Trophoblast cell (in vitro differentiated cells and primary cell): ENCODE measurements around the gene KIF26A.
A peak's percentile ranks its signal among the peaks of the same experiment; 100 is the strongest.

ENCODE experiments used
- DNase-seq, 2 donors: peaks; one replicate each; pipeline ENCODE4 v3.0.0-alpha.2; 2016
- H2AFZ ChIP-seq: 2 replicates; pipeline ENCODE4 v1.6.1; 2013; ENCODE audit warnings: low read length, moderate library complexity, mild to moderate bottlenecking; ENCODE audit not compliant: insufficient read depth, poor library complexity
- H2AK5ac ChIP-seq: 2 replicates; pipeline ENCODE4 v1.6.1; 2013; ENCODE audit warnings: mild to moderate bottlenecking, low read length
- H2BK120ac ChIP-seq: 2 replicates; pipeline ENCODE4 v1.6.1; 2013; ENCODE audit warnings: low read length, mild to moderate bottlenecking, moderate library complexity; ENCODE audit not compliant: insufficient read depth, poor library complexity
- H2BK12ac ChIP-seq: 2 replicates; pipeline ENCODE4 v1.6.1; 2013; ENCODE audit warnings: mild to moderate bottlenecking, low read length, moderate library complexity
- H2BK5ac ChIP-seq: 2 replicates; pipeline ENCODE4 v1.6.1; 2013; ENCODE audit warnings: low read length, low read depth, moderate library complexity, mild to moderate bottlenecking; ENCODE audit not compliant: poor library complexity
- H3K14ac ChIP-seq: 2 replicates; pipeline ENCODE4 v1.6.1; 2013; ENCODE audit warnings: mild to moderate bottlenecking, low read length
- H3K18ac ChIP-seq: 2 replicates; pipeline ENCODE4 v1.6.1; 2013; ENCODE audit warnings: mild to moderate bottlenecking, low read length
- H3K23ac ChIP-seq: 2 replicates; pipeline ENCODE4 v1.6.1; 2013; ENCODE audit warnings: low read length
- H3K27ac ChIP-seq: 2 replicates; pipeline ENCODE4 v1.5.1; 2013; ENCODE audit warnings: low read depth, mild to moderate bottlenecking, inconsistent platforms, low read length, moderate library complexity
- H3K27me3 ChIP-seq: 2 replicates; pipeline ENCODE4 v1.6.1; 2013; ENCODE audit warnings: inconsistent platforms, mild to moderate bottlenecking, low read length, moderate library complexity; ENCODE audit not compliant: insufficient read depth
- H3K36me3 ChIP-seq, 2 experiments: 1 replicate in 1 of 2; 2 replicates in 1 of 2; pipeline ENCODE4 v1.6.1; 2013; ENCODE audit warnings: low read length in 2 of 2, mild to moderate bottlenecking in 2 of 2, moderate library complexity in 1 of 2; ENCODE audit not compliant: insufficient read depth in 2 of 2, control insufficient read depth in 1 of 2
- H3K4ac ChIP-seq: 2 replicates; pipeline ENCODE4 v1.6.1; 2013; ENCODE audit warnings: low read depth, mild to moderate bottlenecking, low read length, moderate library complexity
- H3K4me1 ChIP-seq, 2 experiments: 1 replicate in 1 of 2; 2 replicates in 1 of 2; pipeline ENCODE4 v1.6.1; 2013; ENCODE audit warnings: low read length in 2 of 2, mild to moderate bottlenecking in 2 of 2, moderate library complexity in 1 of 2; ENCODE audit not compliant: insufficient read depth in 2 of 2, control insufficient read depth in 1 of 2
- H3K4me2 ChIP-seq: 2 replicates; pipeline ENCODE4 v1.6.1; 2013; ENCODE audit warnings: inconsistent platforms, mild to moderate bottlenecking, low read length, moderate library complexity
- H3K4me3 ChIP-seq: 2 replicates; pipeline ENCODE4 v1.5.1; 2013; ENCODE audit warnings: mild to moderate bottlenecking, low read depth, low read length, inconsistent platforms
- H3K79me1 ChIP-seq: one replicate; pipeline ENCODE4 v1.6.1; 2013; ENCODE audit warnings: low read length
- H3K79me2 ChIP-seq: 2 replicates; pipeline ENCODE4 v1.6.1; 2013; ENCODE audit warnings: low read length, mild to moderate bottlenecking; ENCODE audit not compliant: control insufficient read depth, insufficient read depth, poor library complexity
- H3K9ac ChIP-seq: 2 replicates; pipeline ENCODE4 v1.6.1; 2013; ENCODE audit warnings: mild to moderate bottlenecking, low read length
- H3K9me3 ChIP-seq: 2 replicates; pipeline ENCODE4 v1.6.1; 2013; ENCODE audit warnings: low read depth, mild to moderate bottlenecking, control low read depth, inconsistent platforms, low read length; ENCODE audit not compliant: insufficient read depth
- H4K12ac ChIP-seq: 2 replicates; pipeline ENCODE4 v1.6.1; 2013; ENCODE audit warnings: low read depth, mild to moderate bottlenecking, low read length, moderate library complexity
- H4K8ac ChIP-seq: 2 replicates; pipeline ENCODE4 v1.6.1; 2013; ENCODE audit warnings: low read depth, mild to moderate bottlenecking, low read length, moderate library complexity
- H4K91ac ChIP-seq: one replicate; pipeline ENCODE4 v1.6.1; 2013; ENCODE audit warnings: low read depth, mild to moderate bottlenecking, low read length, moderate library complexity
- WGBS: extraction: QIAGEN DNeasy Blood & Tissue Kit; methylation state at CpG from one replicate; pipeline ENCODE4 v1.1.7; 2013; ENCODE audit warnings: missing lambda C conversion rate; ENCODE audit not compliant: insufficient read length, insufficient coverage; ENCODE audit errors: extremely low coverage; 5-methylcytosine and 5-hydroxymethylcytosine counted together

KIF26A gene

GRCh38 chr14:104166698-104167097 lies 28.3 kb downstream of the KIF26A start:
- Histone ChIP-seq H3K27ac (no peak overlapping the region), H3K4ac (no peak overlapping the region), H4K8ac (no peak overlapping the region), H4K12ac (no peak overlapping the region), H4K91ac (no peak overlapping the region), H3K9me3 (no peaks in the 10 kb centered on the region), H3K79me2 (no peaks in the 10 kb centered on the region), H3K79me1 (peaks cover 6% of the 10 kb centered on the region), H3K4me2 (no peak overlapping the region), H2BK120ac (no peak overlapping the region), H3K4me1 (peaks cover 10 to 12% of the 10 kb centered on the region in 2 experiments), H3K27me3 (no peaks in the 10 kb centered on the region), H3K18ac (no peak overlapping the region), H2BK5ac (no peak overlapping the region), H3K9ac (no peak overlapping the region), H3K23ac (no peak overlapping the region), H2AFZ (no peak overlapping the region), H3K4me3 (no peak overlapping the region), H2AK5ac (no peak overlapping the region), H3K36me3 (no peaks in the 10 kb centered on the region), H3K14ac (no peak overlapping the region), H2BK12ac (no peak overlapping the region)
- WGBS: no CpG with 5 or more reads among the region's 18 CpGs
- DNase-seq: no peak

- no peak overlapping the region for H3K27ac ChIP-seq
- H4K91ac ChIP-seq: no peak overlapping the region
- peaks cover 14 to 16% of the 10 kb centered on the region in 2 experiments for H3K4me1 ChIP-seq
- H3K4ac ChIP-seq: no peak overlapping the region
- DNase-seq: no peak
- H2BK12ac ChIP-seq: no peak overlapping the region
- no peak overlapping the region for H3K18ac ChIP-seq
- no peaks in the 10 kb centered on the region for H3K27me3 ChIP-seq
- H2BK120ac ChIP-seq: no peak overlapping the region
- H3K4me2 ChIP-seq: no peak overlapping the region
- H4K12ac ChIP-seq: no peak overlapping the region
- H4K8ac ChIP-seq: no peak overlapping the region
- no peak overlapping the region for H3K23ac ChIP-seq
- H3K9ac ChIP-seq: no peak overlapping the region
- peaks cover 2% of the 10 kb centered on the region for H3K9me3 ChIP-seq
- H3K36me3 ChIP-seq: no peaks in the 10 kb centered on the region
- WGBS: no CpG with 5 or more reads among the region's 15 CpGs
- H3K79me2 ChIP-seq: no peaks in the 10 kb centered on the region
- no peak overlapping the region for H3K14ac ChIP-seq
- no peak overlapping the region for H2AFZ ChIP-seq
- H2AK5ac ChIP-seq: no peak overlapping the region
- H3K79me1 ChIP-seq: peaks cover 6% of the 10 kb centered on the region
- no peak overlapping the region for H2BK5ac ChIP-seq
- H3K4me3 ChIP-seq: no peak overlapping the region
These were observed 30.2 kb downstream of the KIF26A start for GRCh38 chr14:104168603-104169002.

- H3K18ac ChIP-seq: no peak overlapping the region
- H3K14ac ChIP-seq: no peak overlapping the region
- H3K27ac ChIP-seq: no peak overlapping the region
- H3K9ac ChIP-seq: no peak overlapping the region
- H3K79me2 ChIP-seq: no peaks in the 10 kb centered on the region
- no CpG with 5 or more reads among the region's 20 CpGs for WGBS
- no peak overlapping the region for H4K12ac ChIP-seq
- H3K79me1 ChIP-seq: peaks cover 6% of the 10 kb centered on the region
- H2BK5ac ChIP-seq: no peak overlapping the region
- H3K4me3 ChIP-seq: no peak overlapping the region
- H2AK5ac ChIP-seq: peak overlapping the region; percentile 26
- H3K4me1 ChIP-seq: peaks cover 14 to 16% of the 10 kb centered on the region in 2 experiments
- no peak overlapping the region for H4K8ac ChIP-seq
- no peaks in the 10 kb centered on the region for H3K27me3 ChIP-seq
- peaks cover 0 to 3% of the 10 kb centered on the region in 2 experiments for H3K36me3 ChIP-seq
- no peak overlapping the region for H2BK12ac ChIP-seq
- no peak overlapping the region for H2AFZ ChIP-seq
- H3K4ac ChIP-seq: no peak overlapping the region
- H4K91ac ChIP-seq: no peak overlapping the region
- no peak overlapping the region for H3K4me2 ChIP-seq
- no peak overlapping the region for H3K23ac ChIP-seq
- no peak overlapping the region for H2BK120ac ChIP-seq
- no peak for DNase-seq
- peaks cover 2% of the 10 kb centered on the region for H3K9me3 ChIP-seq
These were observed 30.8 kb downstream of the KIF26A start for GRCh38 chr14:104169005-104169698.

- no CpG with 5 or more reads among the region's 27 CpGs for WGBS
- H4K12ac ChIP-seq: no peak overlapping the region
These were observed 31.5 kb downstream of the KIF26A start for GRCh38 chr14:104169699-104170479.

More at GRCh38 chr14:104169699-104170479, 31.5 kb downstream of the KIF26A start:
- peaks cover 2% of the 10 kb centered on the region for H3K9me3 ChIP-seq
- no peak overlapping the region for H3K14ac ChIP-seq
- H3K27ac ChIP-seq: no peak overlapping the region
- no peak overlapping the region for H3K23ac ChIP-seq
- H3K4me1 ChIP-seq: peaks cover 14 to 16% of the 10 kb centered on the region in 2 experiments
- no peak overlapping the region for H3K4me3 ChIP-seq
- no peak overlapping the region for H3K4ac ChIP-seq
- H4K91ac ChIP-seq: no peak overlapping the region
- no peak overlapping the region for H2BK12ac ChIP-seq
- H3K9ac ChIP-seq: no peak overlapping the region
- H3K18ac ChIP-seq: no peak overlapping the region
- no peak overlapping the region for H2AK5ac ChIP-seq
- H2BK5ac ChIP-seq: no peak overlapping the region
- no peak for DNase-seq
- H3K79me1 ChIP-seq: peaks cover 6% of the 10 kb centered on the region
- H3K79me2 ChIP-seq: no peaks in the 10 kb centered on the region
- peaks cover 0 to 3% of the 10 kb centered on the region in 2 experiments for H3K36me3 ChIP-seq
- H2AFZ ChIP-seq: no peak overlapping the region
- H3K27me3 ChIP-seq: no peaks in the 10 kb centered on the region
- H3K4me2 ChIP-seq: no peak overlapping the region
- H4K8ac ChIP-seq: no peak overlapping the region
- no peak overlapping the region for H2BK120ac ChIP-seq
